ENCODE data around the gene F12. TPM values are rescaled to one million over a fixed set of nuclear protein-coding genes. Genes with fewer than 3 reads are reported as not detected.

The F12 gene
- total RNA-seq, 1 experiment from 2014 or later = 10.0 TPM

- ATAC-seq = no peak
- Mint-ChIP-seq H3K36me3 (no peaks in the 10 kb centered on the region), H3K27ac (no peak overlapping the region), H3K9me3 (no peaks in the 10 kb centered on the region), H3K27me3 (ENCODE audit: low read depth) (peaks cover 29% of the 10 kb centered on the region), H3K4me1 (peaks cover 44% of the 10 kb centered on the region), H3K4me3 (no peak overlapping the region)
- ChIA-PET CTCF (interaction anchor here (1.5 to 15.8 kb wide), 6 partner anchors 24 to 140 kb away, joined by 4 to 174 read pairs (median 89); partner anchors contain the start of genes GRK6 and MXD3), POLR2A (interaction anchor here (5.8 kb wide), 1 partner anchor 47 kb away, joined by 38 read pairs; no protein-coding TSS in a partner anchor)
- TF ChIP-seq RELA (CRISPR knock-in tag; IDR thresholded peaks at IDR 0.05; ENCODE audit: borderline replicate concordance) = no peak
- TF ChIP-seq, protein P1, sequence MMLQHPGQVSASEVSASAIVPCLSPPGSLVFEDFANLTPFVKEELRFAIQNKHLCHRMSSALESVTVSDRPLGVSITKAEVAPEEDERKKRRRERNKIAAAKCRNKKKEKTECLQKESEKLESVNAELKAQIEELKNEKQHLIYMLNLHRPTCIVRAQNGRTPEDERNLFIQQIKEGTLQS (CRISPR knock-in tag; conservative IDR thresholded peaks at IDR 0.05) = no peak
- DNase-seq (ENCODE audit: low spot score) = no peak
These were observed 41.5 kb upstream of the F12 start for GRCh38 chr5:177450667-177451424.

- CTCF ChIA-PET = interaction anchor here (0.7 to 15.8 kb wide), 14 partner anchors 9 to 315 kb away, joined by 3 to 171 read pairs (median 4); partner anchors contain the start of genes GRK6 and MXD3
- H3K4me3 Mint-ChIP-seq = no peak overlapping the region
- H3K27ac Mint-ChIP-seq = no peak overlapping the region
- POLR2A ChIA-PET = interaction anchor here (1.5 to 5.8 kb wide), 4 partner anchors 8 to 59 kb away, joined by 3 to 38 read pairs (median 8); no protein-coding TSS in a partner anchor
- H3K36me3 Mint-ChIP-seq = no peaks in the 10 kb centered on the region
- TF ChIP-seq SMAD4 (CRISPR knock-in tag; IDR thresholded peaks at IDR 0.05) (0 out of 2 replicates have a peak, but pooled peaks have one; percentile 44), KAT7 (CRISPR knock-in tag; IDR thresholded peaks at IDR 0.05; ENCODE audit: borderline replicate concordance) (no peak)
- DNase-seq (ENCODE audit: low spot score) (no peak), ATAC-seq (no peak)
- H3K4me1 Mint-ChIP-seq = peaks cover 56% of the 10 kb centered on the region
- H3K27me3 Mint-ChIP-seq (ENCODE audit: low read depth) = peaks cover 44% of the 10 kb centered on the region
- H3K9me3 Mint-ChIP-seq = no peaks in the 10 kb centered on the region
These were observed 40.0 kb upstream of the F12 start for GRCh38 chr5:177449140-177450061.

GRCh38 chr5:177448244-177448950 lies 39.0 kb upstream of the F12 start:
- DNase-seq (ENCODE audit: low spot score) = no peak
- Mint-ChIP-seq H3K9me3 (no peaks in the 10 kb centered on the region), H3K4me1 (peaks cover 54% of the 10 kb centered on the region), H3K4me3 (peak overlapping the region; percentile 60), H3K36me3 (no peaks in the 10 kb centered on the region), H3K27ac (no peak overlapping the region), H3K27me3 (ENCODE audit: low read depth) (peaks cover 49% of the 10 kb centered on the region)
- ChIA-PET CTCF (interaction anchor here (0.7 to 15.8 kb wide), 23 partner anchors 7 to 314 kb away, joined by 3 to 171 read pairs (median 5); partner anchors contain the start of genes GRK6, MXD3 and SLC34A1), POLR2A (interaction anchor here (0.9 to 5.8 kb wide), 10 partner anchors 7 to 317 kb away, joined by 3 to 38 read pairs (median 7); partner anchors contain the start of genes GRK6 and PDLIM7)
- ATAC-seq = no peak
- TF ChIP-seq ZMAT4 (CRISPR knock-in tag; IDR thresholded peaks at IDR 0.05) (no peak), ZNF416 (CRISPR knock-in tag; IDR thresholded peaks at IDR 0.05) (no peak), RELA (CRISPR knock-in tag; IDR thresholded peaks at IDR 0.05; ENCODE audit: borderline replicate concordance) (no peak), ESRRA (CRISPR knock-in tag; IDR thresholded peaks at IDR 0.05; ENCODE audit: borderline replicate concordance) (no peak)
- TF ChIP-seq, protein P2, sequence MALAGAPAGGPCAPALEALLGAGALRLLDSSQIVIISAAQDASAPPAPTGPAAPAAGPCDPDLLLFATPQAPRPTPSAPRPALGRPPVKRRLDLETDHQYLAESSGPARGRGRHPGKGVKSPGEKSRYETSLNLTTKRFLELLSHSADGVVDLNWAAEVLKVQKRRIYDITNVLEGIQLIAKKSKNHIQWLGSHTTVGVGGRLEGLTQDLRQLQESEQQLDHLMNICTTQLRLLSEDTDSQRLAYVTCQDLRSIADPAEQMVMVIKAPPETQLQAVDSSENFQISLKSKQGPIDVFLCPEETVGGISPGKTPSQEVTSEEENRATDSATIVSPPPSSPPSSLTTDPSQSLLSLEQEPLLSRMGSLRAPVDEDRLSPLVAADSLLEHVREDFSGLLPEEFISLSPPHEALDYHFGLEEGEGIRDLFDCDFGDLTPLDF (CRISPR knock-in tag; IDR thresholded peaks at IDR 0.05) = no peak
- TF ChIP-seq, protein P3, sequence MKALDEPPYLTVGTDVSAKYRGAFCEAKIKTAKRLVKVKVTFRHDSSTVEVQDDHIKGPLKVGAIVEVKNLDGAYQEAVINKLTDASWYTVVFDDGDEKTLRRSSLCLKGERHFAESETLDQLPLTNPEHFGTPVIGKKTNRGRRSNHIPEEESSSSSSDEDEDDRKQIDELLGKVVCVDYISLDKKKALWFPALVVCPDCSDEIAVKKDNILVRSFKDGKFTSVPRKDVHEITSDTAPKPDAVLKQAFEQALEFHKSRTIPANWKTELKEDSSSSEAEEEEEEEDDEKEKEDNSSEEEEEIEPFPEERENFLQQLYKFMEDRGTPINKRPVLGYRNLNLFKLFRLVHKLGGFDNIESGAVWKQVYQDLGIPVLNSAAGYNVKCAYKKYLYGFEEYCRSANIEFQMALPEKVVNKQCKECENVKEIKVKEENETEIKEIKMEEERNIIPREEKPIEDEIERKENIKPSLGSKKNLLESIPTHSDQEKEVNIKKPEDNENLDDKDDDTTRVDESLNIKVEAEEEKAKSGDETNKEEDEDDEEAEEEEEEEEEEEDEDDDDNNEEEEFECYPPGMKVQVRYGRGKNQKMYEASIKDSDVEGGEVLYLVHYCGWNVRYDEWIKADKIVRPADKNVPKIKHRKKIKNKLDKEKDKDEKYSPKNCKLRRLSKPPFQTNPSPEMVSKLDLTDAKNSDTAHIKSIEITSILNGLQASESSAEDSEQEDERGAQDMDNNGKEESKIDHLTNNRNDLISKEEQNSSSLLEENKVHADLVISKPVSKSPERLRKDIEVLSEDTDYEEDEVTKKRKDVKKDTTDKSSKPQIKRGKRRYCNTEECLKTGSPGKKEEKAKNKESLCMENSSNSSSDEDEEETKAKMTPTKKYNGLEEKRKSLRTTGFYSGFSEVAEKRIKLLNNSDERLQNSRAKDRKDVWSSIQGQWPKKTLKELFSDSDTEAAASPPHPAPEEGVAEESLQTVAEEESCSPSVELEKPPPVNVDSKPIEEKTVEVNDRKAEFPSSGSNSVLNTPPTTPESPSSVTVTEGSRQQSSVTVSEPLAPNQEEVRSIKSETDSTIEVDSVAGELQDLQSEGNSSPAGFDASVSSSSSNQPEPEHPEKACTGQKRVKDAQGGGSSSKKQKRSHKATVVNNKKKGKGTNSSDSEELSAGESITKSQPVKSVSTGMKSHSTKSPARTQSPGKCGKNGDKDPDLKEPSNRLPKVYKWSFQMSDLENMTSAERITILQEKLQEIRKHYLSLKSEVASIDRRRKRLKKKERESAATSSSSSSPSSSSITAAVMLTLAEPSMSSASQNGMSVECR (CRISPR knock-in tag; IDR thresholded peaks at IDR 0.05; ENCODE audit: borderline replicate concordance) = no peak
- TF ChIP-seq, protein P4, sequence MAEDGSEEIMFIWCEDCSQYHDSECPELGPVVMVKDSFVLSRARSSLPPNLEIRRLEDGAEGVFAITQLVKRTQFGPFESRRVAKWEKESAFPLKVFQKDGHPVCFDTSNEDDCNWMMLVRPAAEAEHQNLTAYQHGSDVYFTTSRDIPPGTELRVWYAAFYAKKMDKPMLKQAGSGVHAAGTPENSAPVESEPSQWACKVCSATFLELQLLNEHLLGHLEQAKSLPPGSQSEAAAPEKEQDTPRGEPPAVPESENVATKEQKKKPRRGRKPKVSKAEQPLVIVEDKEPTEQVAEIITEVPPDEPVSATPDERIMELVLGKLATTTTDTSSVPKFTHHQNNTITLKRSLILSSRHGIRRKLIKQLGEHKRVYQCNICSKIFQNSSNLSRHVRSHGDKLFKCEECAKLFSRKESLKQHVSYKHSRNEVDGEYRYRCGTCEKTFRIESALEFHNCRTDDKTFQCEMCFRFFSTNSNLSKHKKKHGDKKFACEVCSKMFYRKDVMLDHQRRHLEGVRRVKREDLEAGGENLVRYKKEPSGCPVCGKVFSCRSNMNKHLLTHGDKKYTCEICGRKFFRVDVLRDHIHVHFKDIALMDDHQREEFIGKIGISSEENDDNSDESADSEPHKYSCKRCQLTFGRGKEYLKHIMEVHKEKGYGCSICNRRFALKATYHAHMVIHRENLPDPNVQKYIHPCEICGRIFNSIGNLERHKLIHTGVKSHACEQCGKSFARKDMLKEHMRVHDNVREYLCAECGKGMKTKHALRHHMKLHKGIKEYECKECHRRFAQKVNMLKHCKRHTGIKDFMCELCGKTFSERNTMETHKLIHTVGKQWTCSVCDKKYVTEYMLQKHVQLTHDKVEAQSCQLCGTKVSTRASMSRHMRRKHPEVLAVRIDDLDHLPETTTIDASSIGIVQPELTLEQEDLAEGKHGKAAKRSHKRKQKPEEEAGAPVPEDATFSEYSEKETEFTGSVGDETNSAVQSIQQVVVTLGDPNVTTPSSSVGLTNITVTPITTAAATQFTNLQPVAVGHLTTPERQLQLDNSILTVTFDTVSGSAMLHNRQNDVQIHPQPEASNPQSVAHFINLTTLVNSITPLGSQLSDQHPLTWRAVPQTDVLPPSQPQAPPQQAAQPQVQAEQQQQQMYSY (CRISPR knock-in tag; IDR thresholded peaks at IDR 0.05) = no peak

Measured in WTC11 (cell line).